Naive thymus-derived CD4-positive, alpha-beta T cell (primary cell): ENCODE measurements around the gene FCHSD1. TPM values are rescaled to one million over a fixed set of nuclear protein-coding genes. Genes with fewer than 3 reads are reported as not detected.

Source experiments
- ATAC-seq: fragments of 150-1000 bp; cut with Tn5 transposase; 2 replicates; pipeline ENCODE4 v1.10.0; 2021; ENCODE audit warnings: mild to moderate bottlenecking, moderate library complexity
- CTCF ChIA-PET: fragments of 350-600 bp; sonication (Branson Sonifier 250); formaldehyde crosslinking; loops from one replicate; lab custom pipeline; 2021; ENCODE audit warnings: antibody characterized with exemption; lab: Charles Lee
- POLR2A ChIA-PET: fragments of 350-600 bp; sonication (Branson Sonifier 250); formaldehyde crosslinking; loops from one replicate; lab custom pipeline; 2021; ENCODE audit warnings: antibody characterized with exemption, inconsistent platforms; lab: Charles Lee
- DNase-seq, 9 donors: peaks; one replicate each; pipeline versions ENCODE4 v3.0.0 to v3.0.0-alpha.2; 2020 to 2022; ENCODE audit warnings: mixed read lengths in 1 of 9
- H3K27ac ChIP-seq: one replicate; pipeline ENCODE4 v1.7.0; 2013; ENCODE audit warnings: mild to moderate bottlenecking, low read depth, low read length, moderate library complexity
- H3K27me3 ChIP-seq, 2 donors: one replicate each; pipeline ENCODE4 v1.7.0; 2013; ENCODE audit warnings: low read length in 2 of 2, mild to moderate bottlenecking in 2 of 2, moderate library complexity in 2 of 2; ENCODE audit not compliant: control insufficient read depth in 2 of 2, insufficient read depth in 2 of 2
- H3K36me3 ChIP-seq, 3 experiments: 1 replicate in 2 of 3; 2 replicates in 1 of 3; pipeline ENCODE4 v1.7.0; 2013; ENCODE audit warnings: low read length in 3 of 3, mild to moderate bottlenecking in 3 of 3, moderate library complexity in 1 of 3; ENCODE audit not compliant: insufficient read depth in 3 of 3, control insufficient read depth in 2 of 3
- H3K4me1 ChIP-seq, 2 donors: one replicate each; pipeline ENCODE4 v1.7.0; 2013; ENCODE audit warnings: low read length in 2 of 2, mild to moderate bottlenecking in 2 of 2, moderate library complexity in 1 of 2; ENCODE audit not compliant: control insufficient read depth in 2 of 2, insufficient read depth in 2 of 2
- H3K4me3 ChIP-seq: 2 replicates; pipeline ENCODE4 v1.7.0; 2013; ENCODE audit warnings: mild to moderate bottlenecking, low read length
- H3K9me3 ChIP-seq, 3 experiments: 1 replicate in 2 of 3; 2 replicates in 1 of 3; pipeline ENCODE4 v1.7.0; 2013; ENCODE audit warnings: low read length in 3 of 3; ENCODE audit not compliant: control insufficient read depth in 2 of 3
- H3K27ac Mint-ChIP-seq, 9 donors: one replicate each; pipeline ENCODE4 v1.8.0; 2020 to 2022; ENCODE audit warnings: mixed read lengths in 9 of 9, mild to moderate bottlenecking in 8 of 9, moderate library complexity in 5 of 9, inconsistent platforms in 2 of 9
- H3K27me3 Mint-ChIP-seq, 5 donors: one replicate each; pipeline ENCODE4 v1.8.0; 2021 to 2022; ENCODE audit warnings: mixed read lengths in 5 of 5, mild to moderate bottlenecking in 1 of 5
- H3K36me3 Mint-ChIP-seq, 5 donors: one replicate each; pipeline ENCODE4 v1.8.0; 2020 to 2022; ENCODE audit warnings: mixed read lengths in 5 of 5, mild to moderate bottlenecking in 3 of 5, inconsistent platforms in 1 of 5
- H3K4me1 Mint-ChIP-seq, 7 donors: one replicate each; pipeline ENCODE4 v1.8.0; 2020 to 2022; ENCODE audit warnings: mixed read lengths in 7 of 7, mild to moderate bottlenecking in 3 of 7, inconsistent platforms in 1 of 7
- H3K4me3 Mint-ChIP-seq, 10 donors: one replicate each; pipeline ENCODE4 v1.8.0; 2020 to 2022; ENCODE audit warnings: mild to moderate bottlenecking in 10 of 10, mixed read lengths in 10 of 10, moderate library complexity in 6 of 10, inconsistent platforms in 2 of 10
- H3K9me3 Mint-ChIP-seq, 11 donors: one replicate each; pipeline ENCODE4 v1.8.0; 2020 to 2022; ENCODE audit warnings: mixed read lengths in 11 of 11, mild to moderate bottlenecking in 4 of 11, inconsistent platforms in 1 of 11, moderate library complexity in 1 of 11
- intact Hi-C, 2 donors: fragments of 100-400 bp; cut with micrococcal nuclease; formaldehyde crosslinking; loops; one replicate each; pipeline ENCODE4 v1.15.1; 2023
- polyA plus RNA-seq, 2 donors: library from polyadenylated mRNA; unstranded; fragments of 300-500 nt; fragmentation: Illumina TruSeq; gene quantifications; one replicate each; pipeline ENCODE4 v1.2.3, GENCODE V29; 2021
- total RNA-seq, 6 experiments: library from RNA in 5 of 6; stranded (reverse) in 5 of 6; gene quantifications; 1 replicate in 5 of 6; 2 replicates in 1 of 6; pipeline ENCODE4 v1.2.3 and lab custom pipeline; 2021 to 2026

The FCHSD1 gene
- total and polyA plus RNA-seq, 7 experiments from 2014 or later: 4.9 to 96.1 (median 73.0) TPM

DNA sequence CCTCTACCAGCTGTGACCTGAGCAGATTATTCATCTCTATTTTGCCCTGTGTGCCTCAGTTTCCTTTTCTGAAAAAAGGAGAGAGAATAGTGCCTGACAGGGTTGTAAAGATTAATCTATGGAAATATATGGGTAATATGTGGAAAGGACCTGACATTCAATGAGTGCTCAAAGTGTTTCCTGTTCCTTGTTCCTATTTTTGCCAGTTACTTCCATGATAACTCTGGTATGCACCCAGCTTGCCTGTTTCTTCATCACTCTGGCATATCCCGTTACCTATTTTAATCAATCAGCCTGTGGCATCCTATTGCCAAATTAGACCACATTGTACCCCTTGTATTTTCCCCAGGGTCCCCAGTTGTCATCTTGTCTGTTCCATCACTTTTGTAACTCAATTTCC lies 34.4 kb upstream of the FCHSD1 start:
- ChIA-PET CTCF (interaction anchor here (1.6 kb wide), 1 partner anchor 16 kb away, joined by 4 read pairs; no protein-coding TSS in a partner anchor), POLR2A (interaction anchor here (1.4 kb wide), 1 partner anchor 284 kb away, joined by 4 read pairs; no protein-coding TSS in a partner anchor)
- Histone ChIP-seq H3K27ac (no peak overlapping the region), H3K4me3 (no peak overlapping the region), H3K9me3 (no peaks in the 10 kb centered on the region), H3K4me1 (peaks cover 14 to 16% of the 10 kb centered on the region in 2 donors), H3K27me3 (no peaks in the 10 kb centered on the region), H3K36me3 (no peaks in the 10 kb centered on the region)
- intact Hi-C loops: no loop called here
- Mint-ChIP-seq H3K27ac (no peak overlapping the region), H3K4me3 (no peak overlapping the region), H3K4me1 (peaks cover 13 to 39% (median 26%) of the 10 kb centered on the region in 7 donors), H3K27me3 (peaks cover 0 to 13% (median 5%) of the 10 kb centered on the region in 5 donors), H3K9me3 (no peaks in the 10 kb centered on the region), H3K36me3 (no peaks in the 10 kb centered on the region)
- ATAC-seq (no peak), DNase-seq (no peak)

GRCh38 chr5:141683596-141684141 lies 32.5 kb upstream of the FCHSD1 start:
- POLR2A ChIA-PET: interaction anchor here (0.5 to 3.3 kb wide), 15 partner anchors 8 to 1721 kb away, joined by 3 to 23 read pairs (median 5); partner anchors contain the start of genes ARHGAP26, DELE1, FCHSD1 and HDAC3
- Mint-ChIP-seq H3K4me1 (peaks cover 15 to 37% (median 27%) of the 10 kb centered on the region in 7 donors), H3K36me3 (peaks cover 0 to 3% (median 0%) of the 10 kb centered on the region in 5 donors), H3K27ac (peak overlapping the region in 5 of 9 donors; percentile 7 to 75 (median 43)), H3K4me3 (peak overlapping the region in 5 of 10 donors; percentile 16 to 63 (median 46)), H3K9me3 (no peaks in the 10 kb centered on the region), H3K27me3 (peaks cover 0 to 4% (median 0%) of the 10 kb centered on the region in 5 donors)
- peaks cover 14 to 16% of the 10 kb centered on the region in 2 donors for H3K4me1 ChIP-seq
- H3K4me3 ChIP-seq: no peak overlapping the region
- H3K27ac ChIP-seq: no peak overlapping the region
- H3K36me3 ChIP-seq: no peaks in the 10 kb centered on the region
- DNase-seq (no peak), ATAC-seq (no peak)
- no peaks in the 10 kb centered on the region for H3K27me3 ChIP-seq
- H3K9me3 ChIP-seq: no peaks in the 10 kb centered on the region
- intact Hi-C loops: loop anchor here (1.0 kb wide), 2 partner anchors 9 to 19 kb away; no protein-coding TSS in a partner anchor
- CTCF ChIA-PET: interaction anchor here (0.6 to 2.6 kb wide), 11 partner anchors 9 to 277 kb away, joined by 3 to 45 read pairs (median 4); partner anchors contain the start of genes DELE1, HDAC3, PCDH1 and RELL2

- H3K9me3 ChIP-seq: no peaks in the 10 kb centered on the region
- no peaks in the 10 kb centered on the region for H3K36me3 ChIP-seq
- Mint-ChIP-seq H3K27ac (peak within 1 kb of the TSS in 8 of 9 donors; percentile 4 to 77 (median 46)), H3K9me3 (peaks cover 0 to 2% (median 0%) of the 10 kb centered on the region in 11 donors), H3K4me1 (peaks cover 15 to 36% (median 27%) of the 10 kb centered on the region in 7 donors), H3K36me3 (peaks cover 0 to 5% (median 0%) of the 10 kb centered on the region in 5 donors), H3K27me3 (no peaks in the 10 kb centered on the region), H3K4me3 (peak within 1 kb of the TSS; percentile 65 to 84 (median 78))
- CTCF ChIA-PET: interaction anchor here (0.7 to 2.6 kb wide), 7 partner anchors 8 to 279 kb away, joined by 3 to 45 read pairs (median 3); no protein-coding TSS in a partner anchor
- H3K27ac ChIP-seq: peak within 1 kb of the TSS; percentile 32
- H3K4me3 ChIP-seq: peak within 1 kb of the TSS; percentile 64
- peaks cover 14 to 16% of the 10 kb centered on the region in 2 donors for H3K4me1 ChIP-seq
- ATAC-seq (peak; percentile 84), DNase-seq (peak in 2 of 9 donors; percentile 35 to 64)
- intact Hi-C loops: loop anchor here (1.0 to 2.0 kb wide), 2 partner anchors 10 to 17 kb away; no protein-coding TSS in a partner anchor
- POLR2A ChIA-PET: interaction anchor here (1.0 to 3.3 kb wide), 9 partner anchors 9 to 279 kb away, joined by 4 to 23 read pairs (median 9); partner anchors contain the start of genes DELE1, FCHSD1, HDAC3 and RELL2
- no peaks in the 10 kb centered on the region for H3K27me3 ChIP-seq
Measured at GRCh38 chr5:141681695-141682641, 30.8 kb upstream of the FCHSD1 start, which contains the start of gene ARAP3. TSS of gene ARAP3 (minus strand) at chr5:141682230. CDS start at chr5:141680486, 1,744 bp downstream.

- Histone ChIP-seq H3K27ac (no peak overlapping the region), H3K4me1 (peaks cover 14 to 16% of the 10 kb centered on the region in 2 donors), H3K9me3 (no peaks in the 10 kb centered on the region), H3K27me3 (no peaks in the 10 kb centered on the region), H3K36me3 (no peaks in the 10 kb centered on the region), H3K4me3 (peak overlapping the region; percentile 20)
- H3K4me1 Mint-ChIP-seq: peaks cover 15 to 36% (median 27%) of the 10 kb centered on the region in 7 donors
- H3K4me3 Mint-ChIP-seq: peak overlapping the region; percentile 6 to 80 (median 66)
- DNase-seq (no peak), ATAC-seq (no peak)
- POLR2A ChIA-PET: interaction anchor here (1.0 to 1.2 kb wide), 3 partner anchors 10 to 44 kb away, joined by 3 to 4 read pairs (median 4); partner anchors contain the start of gene FCHSD1
- CTCF ChIA-PET: interaction anchor here (0.7 to 1.2 kb wide), 4 partner anchors 9 to 17 kb away, joined by 3 to 4 read pairs (median 3); no protein-coding TSS in a partner anchor
- H3K27ac Mint-ChIP-seq: peak overlapping the region in 4 of 9 donors; percentile 4 to 77 (median 52)
- peaks cover 0 to 5% (median 0%) of the 10 kb centered on the region in 5 donors for H3K36me3 Mint-ChIP-seq
- H3K27me3 Mint-ChIP-seq: no peaks in the 10 kb centered on the region
- H3K9me3 Mint-ChIP-seq: peaks cover 0 to 2% (median 0%) of the 10 kb centered on the region in 11 donors
- intact Hi-C loops: loop anchor here in 1 of 2 donors (2.0 kb wide), 1 partner anchor 16 kb away; no protein-coding TSS in a partner anchor
Measured at GRCh38 chr5:141681295-141681694, 30.1 kb upstream of the FCHSD1 start.

DNA sequence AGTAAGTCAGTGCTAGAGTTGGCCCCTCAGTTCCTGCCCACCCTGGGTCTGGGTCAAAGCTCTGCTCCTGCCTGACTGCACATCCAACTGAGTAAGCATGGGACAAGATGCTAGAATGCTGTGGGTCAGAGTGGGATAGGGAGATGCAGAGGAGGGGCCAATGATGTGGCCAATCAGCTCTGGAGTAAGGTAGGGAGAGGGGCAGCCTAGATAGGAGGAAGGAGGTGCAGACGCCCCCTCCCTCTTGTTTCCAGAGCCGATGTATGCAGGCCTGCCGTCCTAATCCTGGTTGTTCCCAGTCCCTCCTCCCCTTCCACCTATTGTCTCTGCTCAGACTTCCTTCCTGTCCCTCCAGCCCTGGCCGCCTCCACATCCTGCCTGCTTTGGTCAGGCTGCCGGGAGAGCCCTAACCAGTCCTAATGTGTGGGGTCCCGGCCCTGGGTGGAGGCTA lies 29.6 kb upstream of the FCHSD1 start:
- Histone ChIP-seq H3K27me3 (no peaks in the 10 kb centered on the region), H3K4me3 (no peak overlapping the region), H3K4me1 (peaks cover 14 to 16% of the 10 kb centered on the region in 2 donors), H3K36me3 (no peaks in the 10 kb centered on the region), H3K9me3 (no peaks in the 10 kb centered on the region), H3K27ac (no peak overlapping the region)
- ChIA-PET CTCF (interaction anchor here (0.7 to 1.2 kb wide), 4 partner anchors 10 to 17 kb away, joined by 3 to 4 read pairs (median 3); no protein-coding TSS in a partner anchor), POLR2A (interaction anchor here (1.2 kb wide), 2 partner anchors 30 to 43 kb away, joined by 3 to 4 read pairs; partner anchors contain the start of gene FCHSD1)
- Mint-ChIP-seq H3K36me3 (peaks cover 0 to 5% (median 0%) of the 10 kb centered on the region in 5 donors), H3K4me3 (peak overlapping the region in 7 of 10 donors; percentile 16 to 80 (median 42)), H3K4me1 (peaks cover 15 to 36% (median 27%) of the 10 kb centered on the region in 7 donors), H3K27ac (peak overlapping the region in 3 of 9 donors; percentile 4 to 77 (median 70)), H3K27me3 (no peaks in the 10 kb centered on the region), H3K9me3 (peaks cover 0 to 2% (median 0%) of the 10 kb centered on the region in 11 donors)
- DNase-seq (no peak), ATAC-seq (no peak)
- intact Hi-C loops: loop anchor here in 1 of 2 donors (2.0 kb wide), 1 partner anchor 16 kb away; no protein-coding TSS in a partner anchor
